NCI-H748 treated with DMSO at 0.1 percent for 48 hours (cell line): ENCODE data around the gene C8B.

ENCODE experiments used
- DNase-seq: peaks from one replicate; lab custom pipeline; 2025; lab: John Stamatoyannopoulos, UW

C8B gene

GRCh38 chr1:56898879-56899278, 66.9 kb downstream of the C8B start:
- DNase-seq: no peak

DNA sequence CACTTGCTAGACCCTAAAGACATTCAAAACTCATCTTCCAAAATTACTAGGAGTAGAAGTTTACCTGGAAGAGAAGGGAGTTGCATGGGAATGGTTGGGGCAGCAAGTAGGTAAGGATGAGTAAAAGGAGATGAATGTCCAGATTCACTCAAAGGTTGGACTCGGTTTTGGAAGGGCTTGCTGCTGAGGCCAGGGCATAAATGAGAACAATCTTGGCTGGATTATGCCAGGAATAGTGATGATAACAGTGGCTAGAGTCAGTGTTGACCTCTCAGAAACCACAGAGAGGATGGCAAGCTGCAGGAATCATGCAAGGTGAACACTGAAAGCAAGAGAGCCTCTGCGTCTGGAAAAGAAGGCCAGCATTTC, 67.8 kb downstream of the C8B start:
- DNase-seq: no peak

DNA sequence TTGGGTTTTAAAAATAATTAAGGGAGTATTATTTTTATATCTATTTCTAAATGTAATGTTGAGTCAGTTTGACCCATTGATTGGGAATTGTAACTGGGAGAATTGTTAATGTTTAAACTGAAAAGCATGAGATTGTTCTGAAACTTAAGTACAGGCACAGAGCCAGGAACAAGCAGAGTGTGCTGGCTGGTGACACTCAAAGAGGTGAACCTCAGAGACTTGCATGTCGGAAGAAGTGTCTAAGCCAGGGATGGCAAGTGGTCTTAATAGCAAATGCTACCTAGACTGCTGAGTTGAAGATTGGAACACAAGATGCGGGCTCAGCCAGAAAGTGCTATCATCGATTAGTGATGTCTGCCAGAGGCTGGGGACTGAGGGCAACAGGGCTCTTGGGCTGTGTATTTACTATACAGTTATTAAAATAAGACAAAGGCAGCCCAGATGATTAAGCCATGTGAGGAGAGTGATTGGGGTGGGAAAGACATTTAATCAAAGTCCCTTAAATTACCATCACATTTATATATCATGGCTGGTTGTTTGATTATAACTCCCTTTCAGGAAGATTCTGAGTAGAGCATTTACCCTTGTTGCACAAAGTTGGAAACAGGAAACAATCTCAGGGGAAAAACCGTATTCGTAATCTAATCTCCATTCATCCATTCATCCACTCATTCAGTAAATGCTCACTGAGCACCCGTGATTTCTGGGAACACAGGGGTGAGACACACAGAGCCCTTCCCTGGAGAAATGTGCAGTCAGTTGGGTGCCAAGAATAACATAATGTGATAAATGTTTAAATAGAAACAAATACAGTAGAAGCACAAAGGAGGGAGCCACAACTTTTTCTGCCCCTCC, 68.4 kb downstream of the C8B start:
- no peak for DNase-seq

DNA sequence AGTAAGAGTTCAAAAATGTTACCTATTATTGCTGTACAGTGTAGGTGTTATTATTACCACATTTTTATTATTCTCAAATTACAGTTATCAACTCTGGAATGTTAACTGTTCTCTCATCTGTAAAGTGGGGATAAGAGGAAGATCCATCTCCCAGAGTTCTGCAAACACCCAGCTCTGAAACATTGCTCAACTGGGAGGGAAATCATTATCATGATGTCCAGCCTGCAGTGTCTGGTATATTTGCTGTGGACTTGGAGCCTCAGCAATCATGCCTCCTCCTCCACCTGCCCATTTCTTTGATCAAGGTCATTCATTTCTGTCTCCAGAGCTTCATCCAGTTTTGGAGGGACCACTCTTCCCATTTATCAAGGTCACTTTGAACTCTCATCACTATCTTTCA, 71.8 kb downstream of the C8B start:
- no peak for DNase-seq

DNA sequence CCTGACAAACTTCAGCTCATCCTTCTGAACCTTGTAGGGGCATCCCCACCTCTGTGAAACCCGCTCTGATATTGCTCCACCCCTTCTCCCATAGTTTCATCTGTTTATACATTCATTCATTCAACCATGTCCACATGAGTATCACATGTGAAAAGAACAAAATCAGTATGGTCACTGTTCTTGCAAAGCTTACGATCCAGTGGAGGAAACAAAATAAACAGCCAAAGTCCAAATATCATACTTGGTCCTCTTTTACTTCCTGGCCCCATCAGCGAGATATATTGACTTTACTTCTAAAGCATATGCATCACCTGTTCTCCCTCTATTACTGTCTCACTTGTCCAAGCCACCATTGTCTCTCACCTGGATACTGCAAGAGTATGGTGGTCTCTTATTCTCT, 75.6 kb downstream of the C8B start:
- DNase-seq: no peak

DNA sequence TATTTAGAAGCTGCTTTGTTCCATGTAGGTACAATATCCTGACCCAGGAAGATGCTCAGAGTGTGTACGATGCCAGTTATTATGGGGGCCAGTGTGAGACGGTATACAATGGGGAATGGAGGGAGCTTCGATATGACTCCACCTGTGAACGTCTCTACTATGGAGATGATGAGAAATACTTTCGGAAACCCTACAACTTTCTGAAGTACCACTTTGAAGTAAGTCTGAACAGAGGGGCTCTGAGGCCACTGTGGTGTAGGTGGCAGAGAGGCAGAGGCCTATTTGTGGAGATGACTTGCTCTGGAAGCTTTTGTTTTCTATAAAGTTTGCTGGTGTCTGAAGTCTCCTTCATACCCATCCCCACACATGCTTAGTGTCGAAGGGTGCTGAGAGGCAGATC, 84.4 kb downstream of the C8B start:
- no peak for DNase-seq

DNA sequence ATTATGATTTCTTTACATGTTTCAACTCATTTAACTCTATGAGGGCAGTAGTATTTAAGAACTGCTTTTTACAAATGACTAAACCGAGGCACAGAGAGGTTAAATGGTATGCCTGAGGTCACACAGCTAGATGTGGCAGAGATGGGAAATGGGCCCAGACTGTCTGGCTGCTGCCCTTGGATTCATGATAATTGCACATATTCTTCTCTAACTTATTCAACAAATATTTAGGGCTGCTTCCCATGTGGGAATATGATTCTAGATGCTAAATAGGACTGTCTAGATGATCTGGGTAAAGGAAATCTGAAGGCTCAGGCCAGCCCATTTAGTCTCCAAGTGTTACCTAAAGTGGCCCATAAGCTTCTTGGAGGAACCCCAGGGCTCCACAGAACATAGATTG, 85.0 kb downstream of the C8B start:
- DNase-seq: no peak
